H9 (cell line): ENCODE results near the gene PTER. TPM values are rescaled to one million over a fixed set of nuclear protein-coding genes. Genes with fewer than 3 reads are reported as not detected.

Experiments
- DNase-seq: peaks from one replicate; pipeline ENCODE4 v3.0.0-alpha.2; 2017
- H2AFZ ChIP-seq: one replicate; pipeline ENCODE4 v1.6.1; 2013; ENCODE audit warnings: mild to moderate bottlenecking, low read length, control low read depth, moderate library complexity
- H2AK5ac ChIP-seq: 2 replicates; pipeline ENCODE4 v1.6.1; 2013; ENCODE audit warnings: low read length, control low read depth, mixed read lengths; ENCODE audit not compliant: insufficient read length
- H2BK120ac ChIP-seq: one replicate; pipeline ENCODE4 v1.6.1; 2013; ENCODE audit warnings: low read depth, mild to moderate bottlenecking, low read length, control low read depth, inconsistent platforms; ENCODE audit not compliant: poor library complexity, severe bottlenecking
- H2BK12ac ChIP-seq: 2 replicates; pipeline ENCODE4 v1.6.1; 2013; ENCODE audit warnings: low read length, control low read depth, mixed read lengths, low read depth; ENCODE audit not compliant: insufficient read length
- H2BK15ac ChIP-seq: 2 replicates; pipeline ENCODE4 v1.6.1; 2013; ENCODE audit warnings: low read depth, low read length, control low read depth
- H2BK20ac ChIP-seq: one replicate; pipeline ENCODE4 v1.6.1; 2013; ENCODE audit warnings: low read depth, mild to moderate bottlenecking, low read length, control low read depth, inconsistent platforms; ENCODE audit not compliant: poor library complexity, severe bottlenecking
- H2BK5ac ChIP-seq: 2 replicates; pipeline ENCODE4 v1.6.1; 2013; ENCODE audit warnings: low read length, control low read depth, mixed read lengths; ENCODE audit not compliant: insufficient read length
- H3K14ac ChIP-seq: 2 replicates; pipeline ENCODE4 v1.6.1; 2013; ENCODE audit warnings: low read length, control low read depth; ENCODE audit not compliant: insufficient read depth
- H3K18ac ChIP-seq: 2 replicates; pipeline ENCODE4 v1.6.1; 2013; ENCODE audit warnings: low read depth, mild to moderate bottlenecking, mixed read lengths, low read length, control low read depth; ENCODE audit not compliant: insufficient read length
- H3K23ac ChIP-seq: 2 replicates; pipeline ENCODE4 v1.6.1; 2013; ENCODE audit warnings: low read length, control low read depth, mixed read lengths, low read depth; ENCODE audit not compliant: insufficient read length
- H3K23me2 ChIP-seq: 2 replicates; pipeline ENCODE4 v1.6.1; 2013; ENCODE audit warnings: low read depth, mild to moderate bottlenecking, mixed read lengths, low read length, control low read depth; ENCODE audit not compliant: insufficient read length, poor library complexity, severe bottlenecking
- H3K27ac ChIP-seq: 2 replicates; pipeline ENCODE4 v1.5.1; 2013; ENCODE audit warnings: low read length, control low read depth, mixed read lengths, low read depth; ENCODE audit not compliant: insufficient read length
- H3K27me3 ChIP-seq: 2 replicates; pipeline ENCODE4 v1.6.1; 2013; ENCODE audit warnings: low read length, control low read depth, inconsistent platforms; ENCODE audit not compliant: insufficient read depth
- H3K4ac ChIP-seq: 2 replicates; pipeline ENCODE4 v1.6.1; 2013; ENCODE audit warnings: low read depth, mild to moderate bottlenecking, control low read depth, inconsistent platforms, low read length, moderate library complexity
- H3K4me1 ChIP-seq: 2 replicates; pipeline ENCODE4 v1.6.1; 2013; ENCODE audit warnings: low read length, control low read depth, inconsistent platforms; ENCODE audit not compliant: insufficient read depth
- H3K4me2 ChIP-seq: 2 replicates; pipeline ENCODE4 v1.6.1; 2013; ENCODE audit warnings: low read length, control low read depth, mixed read lengths; ENCODE audit not compliant: insufficient read length, insufficient read depth
- H3K56ac ChIP-seq: 2 replicates; pipeline ENCODE4 v1.6.1; 2013; ENCODE audit warnings: low read depth, mild to moderate bottlenecking, mixed read lengths, low read length, control low read depth; ENCODE audit not compliant: insufficient read length
- H3K79me1 ChIP-seq: 2 replicates; pipeline ENCODE4 v1.6.1; 2013; ENCODE audit warnings: low read depth, mild to moderate bottlenecking, moderate library complexity, low read length, control low read depth, inconsistent platforms; ENCODE audit not compliant: insufficient read depth, poor library complexity, severe bottlenecking
- H3K79me2 ChIP-seq: 2 replicates; pipeline ENCODE4 v1.6.1; 2013; ENCODE audit warnings: low read length, control low read depth, inconsistent platforms; ENCODE audit not compliant: insufficient read depth
- H3K9ac ChIP-seq: 2 replicates; pipeline ENCODE4 v1.6.1; 2013; ENCODE audit warnings: low read length, control low read depth, mixed read lengths; ENCODE audit not compliant: insufficient read length; ENCODE audit errors: extremely low read depth
- H3K9me3 ChIP-seq: one replicate; pipeline ENCODE4 v1.6.1; 2013; ENCODE audit warnings: low read depth, low read length, inconsistent platforms; ENCODE audit not compliant: control insufficient read depth
- H3T11ph ChIP-seq: one replicate; pipeline ENCODE4 v1.6.1; 2013; ENCODE audit warnings: mild to moderate bottlenecking, low read length, control low read depth, inconsistent platforms
- H4K20me1 ChIP-seq: one replicate; pipeline ENCODE4 v1.6.1; 2013; ENCODE audit not compliant: control insufficient read depth, insufficient read length, insufficient read depth
- H4K5ac ChIP-seq: 2 replicates; pipeline ENCODE4 v1.6.1; 2013; ENCODE audit warnings: low read depth, mild to moderate bottlenecking, mixed read lengths, low read length, control low read depth; ENCODE audit not compliant: insufficient read length
- H4K8ac ChIP-seq: replicated peaks from 2 replicates; pipeline ENCODE4 v1.6.1; 2013; ENCODE audit warnings: low read length, control low read depth, mixed read lengths, low read depth; ENCODE audit not compliant: insufficient read length
- H4K91ac ChIP-seq: 2 replicates; pipeline ENCODE4 v1.6.1; 2013; ENCODE audit warnings: low read depth, mild to moderate bottlenecking, moderate library complexity, mixed read lengths, low read length, control low read depth; ENCODE audit not compliant: insufficient read length
- H3K27ac Mint-ChIP-seq, 3 experiments: 2 replicates in 2 of 3; 3 replicates in 1 of 3; pipeline ENCODE4 v1.8.0; 2020 to 2021; ENCODE audit warnings: mixed read lengths in 3 of 3, mild to moderate bottlenecking in 1 of 3, moderate library complexity in 1 of 3
- H3K27me3 Mint-ChIP-seq: 2 replicates; pipeline ENCODE4 v1.8.0; 2021; ENCODE audit warnings: low read depth, mild to moderate bottlenecking, moderate library complexity, mixed read lengths
- H3K36me3 Mint-ChIP-seq, 3 experiments: 2 replicates in 2 of 3; 3 replicates in 1 of 3; pipeline ENCODE4 v1.8.0; 2020 to 2021; ENCODE audit warnings: low read depth in 3 of 3, mixed read lengths in 3 of 3; ENCODE audit not compliant: insufficient read depth in 1 of 3
- H3K4me1 Mint-ChIP-seq, 2 experiments: 2 replicates each; pipeline ENCODE4 v1.8.0; 2020; ENCODE audit warnings: mixed read lengths in 2 of 2
- H3K4me3 Mint-ChIP-seq, 2 experiments: 2 replicates in 1 of 2; 3 replicates in 1 of 2; pipeline ENCODE4 v1.8.0; 2020 to 2021; ENCODE audit warnings: mild to moderate bottlenecking in 2 of 2, mixed read lengths in 2 of 2, moderate library complexity in 1 of 2
- H3K9me3 Mint-ChIP-seq, 2 experiments: 2 replicates in 1 of 2; 3 replicates in 1 of 2; pipeline ENCODE4 v1.8.0; 2020; ENCODE audit warnings: mild to moderate bottlenecking in 2 of 2, mixed read lengths in 2 of 2, moderate library complexity in 1 of 2
- WGBS: extraction: QIAGEN DNeasy Blood & Tissue Kit; methylation state at CpG from one replicate; pipeline ENCODE4 v1.1.7; 2013; ENCODE audit warnings: missing lambda C conversion rate, low lambda C conversion rate, mixed read lengths; ENCODE audit not compliant: insufficient read length; ENCODE audit errors: extremely low coverage; 5-methylcytosine and 5-hydroxymethylcytosine counted together
- total RNA-seq: library from RNA; stranded (reverse); gene quantifications from 2 replicates; pipeline ENCODE4 v1.2.1, GENCODE V29; 2021
- TF ChIP-seq, protein P1 (sequence below): fragments of 200-600 bp; sonication (generic); conservative IDR thresholded peaks from 3 replicates; pipeline ENCODE4 v1.8.0; 2021; ENCODE audit warnings: antibody characterized with exemption, mild to moderate bottlenecking

PTER gene
- total RNA-seq, 1 experiment from 2014 or later = 10.1 TPM

DNA sequence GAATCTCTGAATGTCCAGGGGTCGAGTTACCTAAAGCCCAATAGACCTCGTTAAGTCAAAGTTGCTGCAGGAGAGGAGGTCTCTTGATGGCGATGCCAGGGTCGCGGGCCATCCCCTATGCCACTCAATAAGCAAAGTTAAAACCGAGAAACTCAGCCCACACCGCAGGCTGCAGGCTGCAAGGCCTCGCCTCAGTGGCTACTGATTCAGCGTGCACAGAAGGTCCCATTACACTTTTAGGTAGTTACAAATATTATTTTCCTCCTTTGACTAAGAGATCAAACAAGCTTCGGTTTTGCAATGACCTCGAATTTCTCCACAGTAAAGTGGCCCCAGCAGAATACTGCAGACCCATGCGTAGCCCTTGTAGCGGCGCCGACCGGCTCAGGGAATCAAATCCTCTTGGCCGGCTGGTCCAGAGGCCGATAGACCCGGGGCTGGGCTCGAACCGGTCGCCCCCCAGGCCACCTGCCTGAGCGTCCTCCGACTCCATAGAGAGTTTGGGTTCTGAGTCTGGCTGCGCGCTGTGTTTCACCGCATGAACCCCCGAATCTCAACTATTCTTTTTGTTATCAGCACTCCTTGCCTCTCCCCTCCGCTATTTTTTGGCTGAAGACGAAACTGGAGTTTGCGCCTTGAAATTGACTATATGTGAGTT is 82.6 kb downstream of the PTER start:
- Histone ChIP-seq H3K4ac (no peak overlapping the region), H2BK20ac (no peak overlapping the region), H4K5ac (no peak overlapping the region), H2BK120ac (no peak overlapping the region), H3K9ac (peak overlapping the region; percentile 24), H3K79me2 (no peaks in the 10 kb centered on the region), H2BK12ac (no peak overlapping the region), H2AFZ (no peak overlapping the region), H4K8ac (no peak overlapping the region), H3K23ac (no peak overlapping the region), H3K4me1 (no peaks in the 10 kb centered on the region), H3T11ph (no peak overlapping the region), H3K18ac (no peak overlapping the region), H3K4me2 (peak overlapping the region; percentile 82), H3K79me1 (no peaks in the 10 kb centered on the region), H2BK5ac (no peak overlapping the region), H3K23me2 (peaks cover 14% of the 10 kb centered on the region), H3K14ac (no peak overlapping the region), H3K27ac (no peak overlapping the region), H3K27me3 (peaks cover 21% of the 10 kb centered on the region; the same call in 1 of the 2 replicates), H2BK15ac (no peak overlapping the region), H2AK5ac (no peak overlapping the region), H4K91ac (no peak overlapping the region), H4K20me1 (no peaks in the 10 kb centered on the region), H3K56ac (no peak overlapping the region), H3K9me3 (no peaks in the 10 kb centered on the region)
- H3K9me3 Mint-ChIP-seq = peaks cover 0 to 2% of the 10 kb centered on the region in 2 experiments; a peak in 1 of 5 replicates
- H3K27ac Mint-ChIP-seq = no peak overlapping the region
- H3K4me1 Mint-ChIP-seq = peaks cover 31 to 32% of the 10 kb centered on the region in 2 experiments
- H3K36me3 Mint-ChIP-seq = no peaks in the 10 kb centered on the region; a peak in 1 of 7 replicates
- no CpG with 5 or more reads among the region's 31 CpGs for WGBS
- peak; percentile 40 for DNase-seq
- H3K27me3 Mint-ChIP-seq = peaks cover 49% of the 10 kb centered on the region
- H3K4me3 Mint-ChIP-seq = peak overlapping the region; percentile 76 to 93
- TF ChIP-seq, protein P1, sequence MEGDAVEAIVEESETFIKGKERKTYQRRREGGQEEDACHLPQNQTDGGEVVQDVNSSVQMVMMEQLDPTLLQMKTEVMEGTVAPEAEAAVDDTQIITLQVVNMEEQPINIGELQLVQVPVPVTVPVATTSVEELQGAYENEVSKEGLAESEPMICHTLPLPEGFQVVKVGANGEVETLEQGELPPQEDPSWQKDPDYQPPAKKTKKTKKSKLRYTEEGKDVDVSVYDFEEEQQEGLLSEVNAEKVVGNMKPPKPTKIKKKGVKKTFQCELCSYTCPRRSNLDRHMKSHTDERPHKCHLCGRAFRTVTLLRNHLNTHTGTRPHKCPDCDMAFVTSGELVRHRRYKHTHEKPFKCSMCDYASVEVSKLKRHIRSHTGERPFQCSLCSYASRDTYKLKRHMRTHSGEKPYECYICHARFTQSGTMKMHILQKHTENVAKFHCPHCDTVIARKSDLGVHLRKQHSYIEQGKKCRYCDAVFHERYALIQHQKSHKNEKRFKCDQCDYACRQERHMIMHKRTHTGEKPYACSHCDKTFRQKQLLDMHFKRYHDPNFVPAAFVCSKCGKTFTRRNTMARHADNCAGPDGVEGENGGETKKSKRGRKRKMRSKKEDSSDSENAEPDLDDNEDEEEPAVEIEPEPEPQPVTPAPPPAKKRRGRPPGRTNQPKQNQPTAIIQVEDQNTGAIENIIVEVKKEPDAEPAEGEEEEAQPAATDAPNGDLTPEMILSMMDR = no peak
